ENCODE results near the gene KCNAB1. TPM values are rescaled to one million over a fixed set of nuclear protein-coding genes. Genes with fewer than 3 reads are reported as not detected.

KCNAB1 gene
- total and polyA plus RNA-seq, 2 experiments from 2014 or later = 0.06 to 0.70 TPM

- H3K4me1 ChIP-seq (ENCODE audit: low read depth) = no peaks in the 10 kb centered on the region
- no peak overlapping the region for H3K4me3 ChIP-seq
- DNase-seq (ENCODE audit: low read depth in 1 of 2, low spot score in 1 of 2) = no peak
- no peak overlapping the region for H3K27ac ChIP-seq
- no peaks in the 10 kb centered on the region for H3K27me3 ChIP-seq
- TF ChIP-seq, protein P1, sequence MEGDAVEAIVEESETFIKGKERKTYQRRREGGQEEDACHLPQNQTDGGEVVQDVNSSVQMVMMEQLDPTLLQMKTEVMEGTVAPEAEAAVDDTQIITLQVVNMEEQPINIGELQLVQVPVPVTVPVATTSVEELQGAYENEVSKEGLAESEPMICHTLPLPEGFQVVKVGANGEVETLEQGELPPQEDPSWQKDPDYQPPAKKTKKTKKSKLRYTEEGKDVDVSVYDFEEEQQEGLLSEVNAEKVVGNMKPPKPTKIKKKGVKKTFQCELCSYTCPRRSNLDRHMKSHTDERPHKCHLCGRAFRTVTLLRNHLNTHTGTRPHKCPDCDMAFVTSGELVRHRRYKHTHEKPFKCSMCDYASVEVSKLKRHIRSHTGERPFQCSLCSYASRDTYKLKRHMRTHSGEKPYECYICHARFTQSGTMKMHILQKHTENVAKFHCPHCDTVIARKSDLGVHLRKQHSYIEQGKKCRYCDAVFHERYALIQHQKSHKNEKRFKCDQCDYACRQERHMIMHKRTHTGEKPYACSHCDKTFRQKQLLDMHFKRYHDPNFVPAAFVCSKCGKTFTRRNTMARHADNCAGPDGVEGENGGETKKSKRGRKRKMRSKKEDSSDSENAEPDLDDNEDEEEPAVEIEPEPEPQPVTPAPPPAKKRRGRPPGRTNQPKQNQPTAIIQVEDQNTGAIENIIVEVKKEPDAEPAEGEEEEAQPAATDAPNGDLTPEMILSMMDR (IDR thresholded peaks at IDR 0.05; ENCODE audit: low read depth, low read length) = no peak
- H3K36me3 ChIP-seq = no peaks in the 10 kb centered on the region
- no peaks in the 10 kb centered on the region for H3K9me3 ChIP-seq (ENCODE audit: low read depth)
Measured at GRCh38 chr3:156366559-156366958, 246.2 kb downstream of the KCNAB1 start.

GRCh38 chr3:156368189-156368588 is 247.8 kb downstream of the KCNAB1 start:
- TF ChIP-seq, protein P1 (IDR thresholded peaks at IDR 0.05; ENCODE audit: low read depth, low read length) = no peak
- Histone ChIP-seq H3K9me3 (ENCODE audit: low read depth) (no peaks in the 10 kb centered on the region), H3K27me3 (no peaks in the 10 kb centered on the region), H3K36me3 (no peaks in the 10 kb centered on the region), H3K4me1 (ENCODE audit: low read depth) (no peaks in the 10 kb centered on the region), H3K27ac (no peak overlapping the region), H3K4me3 (no peak overlapping the region)
- no peak for DNase-seq (ENCODE audit: low read depth in 1 of 2, low spot score in 1 of 2)

- no peaks in the 10 kb centered on the region for H3K36me3 ChIP-seq
- H3K4me3 ChIP-seq = no peak overlapping the region
- no peaks in the 10 kb centered on the region for H3K4me1 ChIP-seq (ENCODE audit: low read depth)
- no peaks in the 10 kb centered on the region for H3K9me3 ChIP-seq (ENCODE audit: low read depth)
- no peak overlapping the region for H3K27ac ChIP-seq
- H3K27me3 ChIP-seq = no peaks in the 10 kb centered on the region
- TF ChIP-seq, protein P1 (IDR thresholded peaks at IDR 0.05; ENCODE audit: low read depth, low read length) = no peak
- DNase-seq (ENCODE audit: low read depth in 1 of 2, low spot score in 1 of 2) = no peak
Measured at GRCh38 chr3:156371701-156372100, 251.3 kb downstream of the KCNAB1 start.

- H3K27ac ChIP-seq = no peak overlapping the region
- H3K4me1 ChIP-seq (ENCODE audit: low read depth) = no peaks in the 10 kb centered on the region
- no peaks in the 10 kb centered on the region for H3K36me3 ChIP-seq
- H3K27me3 ChIP-seq = no peaks in the 10 kb centered on the region
- no peak for DNase-seq (ENCODE audit: low read depth in 1 of 2, low spot score in 1 of 2)
- no peaks in the 10 kb centered on the region for H3K9me3 ChIP-seq (ENCODE audit: low read depth)
- TF ChIP-seq, protein P1 (IDR thresholded peaks at IDR 0.05; ENCODE audit: low read depth, low read length) = no peak
- H3K4me3 ChIP-seq = no peak overlapping the region
Measured at GRCh38 chr3:156373095-156373494, 252.7 kb downstream of the KCNAB1 start.

GRCh38 chr3:156373654-156374053 is 253.3 kb downstream of the KCNAB1 start:
- TF ChIP-seq, protein P1 (IDR thresholded peaks at IDR 0.05; ENCODE audit: low read depth, low read length) = no peak
- Histone ChIP-seq H3K4me3 (no peak overlapping the region), H3K9me3 (ENCODE audit: low read depth) (no peaks in the 10 kb centered on the region), H3K27ac (no peak overlapping the region), H3K27me3 (no peaks in the 10 kb centered on the region), H3K36me3 (no peaks in the 10 kb centered on the region), H3K4me1 (ENCODE audit: low read depth) (no peaks in the 10 kb centered on the region)
- DNase-seq (ENCODE audit: low read depth in 1 of 2, low spot score in 1 of 2) = no peak

GRCh38 chr3:156376199-156376598 is 255.8 kb downstream of the KCNAB1 start:
- TF ChIP-seq, protein P1 (IDR thresholded peaks at IDR 0.05; ENCODE audit: low read depth, low read length) = no peak
- no peaks in the 10 kb centered on the region for H3K36me3 ChIP-seq
- H3K27me3 ChIP-seq = no peaks in the 10 kb centered on the region
- no peak for DNase-seq (ENCODE audit: low read depth in 1 of 2, low spot score in 1 of 2)
- H3K4me3 ChIP-seq = no peak overlapping the region
- H3K4me1 ChIP-seq (ENCODE audit: low read depth) = no peaks in the 10 kb centered on the region
- no peaks in the 10 kb centered on the region for H3K9me3 ChIP-seq (ENCODE audit: low read depth)
- H3K27ac ChIP-seq = no peak overlapping the region
